Frontal cortex (tissue), 4 donors: ENCODE measurements around the gene PIP5K1B. TPM values are rescaled to one million over a fixed set of nuclear protein-coding genes. Genes with fewer than 3 reads are reported as not detected.

Experiments used
- DNase-seq, 2 donors: peaks; one replicate each; pipeline ENCODE4 v3.0.0; 2012; ENCODE audit warnings: low spot score in 2 of 2
- FAIRE-seq: peaks from 2 replicates; lab custom pipeline; 2012; peaks lifted over from hg19 to GRCh38; lab: Jason Lieb, UNC
- total RNA-seq: library from RNA; depleted of rRNA; stranded (reverse); fragments of >200 nt; gene quantifications from one replicate; pipeline ENCODE4 v1.2.3, GENCODE V29; 2014
- donor health status: control.
- donor health status: control.
- donor health status: control.

The PIP5K1B gene
- total RNA-seq, 1 donor from 2014 or later: 2.9 TPM

DNA sequence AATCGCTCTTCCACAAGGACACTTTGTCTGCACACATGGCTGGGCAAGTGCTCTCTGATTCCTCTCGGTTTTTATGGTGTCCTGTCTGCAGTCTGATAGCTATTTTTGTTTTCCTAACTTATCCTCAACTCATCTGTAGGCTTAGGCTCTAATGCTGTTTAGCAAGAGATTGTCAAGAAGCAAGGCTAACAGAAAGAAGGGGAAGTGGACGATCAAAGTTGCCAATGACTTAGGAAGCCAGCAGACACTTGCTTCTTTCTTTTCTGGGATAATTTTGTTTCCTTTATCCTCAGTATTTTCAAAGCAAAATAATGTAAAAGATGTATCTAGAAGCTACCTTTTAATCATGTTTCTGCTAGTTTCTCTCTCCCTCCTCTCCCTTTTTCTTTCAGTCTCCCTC lies 178.2 kb downstream of the PIP5K1B start:
- no peak for FAIRE-seq

DNA sequence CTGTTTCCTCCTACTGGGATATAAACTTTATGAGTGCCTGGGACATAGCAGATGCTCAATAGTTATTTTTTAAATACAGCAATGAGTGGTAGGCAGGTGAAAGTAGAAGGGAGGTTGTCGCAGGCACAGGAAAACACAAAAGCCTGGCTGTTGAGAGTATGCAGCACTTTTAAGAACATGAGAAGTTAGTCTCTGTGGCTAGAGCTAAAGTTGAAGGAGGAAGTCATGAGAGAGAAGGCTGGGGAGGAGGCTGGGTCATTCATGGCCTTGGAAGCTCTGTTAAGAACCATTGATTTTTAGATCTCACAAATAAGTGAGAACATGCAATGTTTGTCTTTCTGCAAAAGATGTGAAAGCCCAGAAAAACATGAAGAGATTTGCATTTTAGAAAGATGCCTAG lies 182.2 kb downstream of the PIP5K1B start:
- FAIRE-seq (no peak), DNase-seq (no peak)

More for the DNA sequence above, 178.2 kb downstream of the PIP5K1B start:
- no peak for DNase-seq

DNA sequence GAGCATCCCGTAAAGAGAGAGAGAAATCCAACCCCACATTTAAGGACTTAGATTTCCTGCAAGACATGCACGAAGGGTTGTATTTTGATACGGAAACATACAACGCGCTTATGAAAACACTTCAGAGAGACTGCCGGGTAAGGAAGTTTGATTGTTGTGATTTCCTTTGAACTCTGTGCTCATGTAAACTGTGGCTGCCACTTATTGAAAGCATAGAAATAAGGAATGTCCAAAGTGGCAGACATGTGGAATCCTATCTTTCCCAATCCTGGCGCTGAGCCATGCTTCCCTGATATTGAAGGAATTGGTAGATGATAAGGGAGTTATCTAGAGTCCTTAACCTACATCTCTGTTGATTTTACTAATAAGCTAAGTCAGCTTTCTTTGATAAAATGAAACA lies 189.5 kb downstream of the PIP5K1B start:
- FAIRE-seq (no peak), DNase-seq (no peak)

DNA sequence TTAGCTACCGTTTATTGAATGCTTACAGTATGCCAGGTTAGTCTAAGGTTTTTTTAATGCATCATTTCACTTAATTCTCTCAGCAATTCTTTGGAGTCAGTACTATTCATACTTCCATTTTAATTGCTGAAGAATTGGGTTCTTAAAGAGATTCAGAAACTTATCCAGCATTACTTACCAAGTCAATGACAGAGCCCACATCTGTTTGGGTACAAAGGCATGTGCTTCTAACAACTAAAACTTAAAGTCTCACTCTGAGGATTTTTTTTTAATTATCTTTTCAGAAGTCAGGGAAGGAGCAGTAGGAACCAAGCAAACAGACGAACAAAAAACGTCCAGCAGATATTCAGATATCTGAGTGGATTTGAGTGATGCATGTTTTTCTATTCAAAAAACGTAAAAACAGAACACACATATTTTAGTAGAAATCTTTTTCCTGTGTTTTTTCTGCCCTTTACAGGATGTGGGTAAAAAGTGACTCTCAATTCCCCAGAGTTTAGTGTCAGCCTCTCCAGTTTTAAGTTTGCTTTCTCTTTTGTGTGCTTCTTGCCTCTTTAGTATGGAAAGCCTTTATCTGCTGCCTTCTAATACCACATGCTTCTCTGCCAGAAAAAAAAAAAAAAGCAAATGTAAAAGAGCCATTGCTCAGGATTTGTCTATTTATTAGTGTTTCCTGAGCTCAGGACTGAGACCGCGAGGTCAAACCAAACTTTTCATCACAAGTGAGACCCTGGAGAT lies 190.9 kb downstream of the PIP5K1B start:
- no peak for FAIRE-seq
- no peak for DNase-seq

DNA sequence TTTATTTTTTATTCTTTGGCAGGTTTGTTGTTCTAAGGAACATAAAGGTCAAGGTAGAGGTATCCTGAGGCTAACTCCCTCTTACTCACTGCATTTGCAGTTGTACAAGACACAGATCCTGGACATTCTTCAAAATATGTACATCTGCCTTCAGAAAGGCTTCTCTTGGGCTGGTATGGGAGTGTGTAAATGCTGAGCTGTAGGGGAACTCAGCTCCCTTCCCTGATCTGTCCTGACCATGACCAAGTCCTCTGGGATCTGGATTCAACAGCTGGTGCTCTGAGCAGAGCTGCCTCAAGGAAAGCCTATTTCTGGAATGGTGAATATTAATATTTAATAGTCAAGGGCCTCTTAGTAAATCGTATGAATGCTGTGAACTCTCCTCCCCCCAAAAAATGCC lies 191.4 kb downstream of the PIP5K1B start:
- no peak for DNase-seq
- no peak for FAIRE-seq

DNA sequence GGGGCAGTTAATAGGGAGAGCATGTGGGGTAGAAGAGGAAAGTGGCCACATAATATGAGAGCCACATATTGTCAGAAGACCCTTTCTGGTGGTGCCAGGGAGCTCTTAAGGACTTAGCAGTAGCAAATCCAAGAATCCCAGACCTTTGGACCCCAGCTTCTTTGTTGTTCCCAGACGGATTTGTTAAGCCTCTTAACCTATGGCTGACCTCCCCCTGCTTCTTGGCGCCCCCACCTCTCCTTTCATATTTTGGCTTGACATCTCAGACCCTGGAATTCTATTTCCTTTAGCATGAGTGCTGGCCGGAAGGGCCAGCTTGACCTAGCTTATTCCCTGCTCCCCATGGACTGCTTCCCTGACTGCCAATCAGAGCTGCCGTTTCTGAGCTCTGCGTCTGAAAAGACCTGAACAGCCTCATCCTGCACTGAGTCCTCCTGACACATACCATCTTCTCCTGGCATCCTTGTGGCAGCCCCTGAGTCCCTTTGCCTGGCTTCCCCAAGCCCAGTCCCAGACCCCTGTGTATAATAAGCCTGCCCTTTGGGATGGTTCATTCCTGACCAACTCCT lies 192.6 kb downstream of the PIP5K1B start:
- DNase-seq (no peak), FAIRE-seq (no peak)

DNA sequence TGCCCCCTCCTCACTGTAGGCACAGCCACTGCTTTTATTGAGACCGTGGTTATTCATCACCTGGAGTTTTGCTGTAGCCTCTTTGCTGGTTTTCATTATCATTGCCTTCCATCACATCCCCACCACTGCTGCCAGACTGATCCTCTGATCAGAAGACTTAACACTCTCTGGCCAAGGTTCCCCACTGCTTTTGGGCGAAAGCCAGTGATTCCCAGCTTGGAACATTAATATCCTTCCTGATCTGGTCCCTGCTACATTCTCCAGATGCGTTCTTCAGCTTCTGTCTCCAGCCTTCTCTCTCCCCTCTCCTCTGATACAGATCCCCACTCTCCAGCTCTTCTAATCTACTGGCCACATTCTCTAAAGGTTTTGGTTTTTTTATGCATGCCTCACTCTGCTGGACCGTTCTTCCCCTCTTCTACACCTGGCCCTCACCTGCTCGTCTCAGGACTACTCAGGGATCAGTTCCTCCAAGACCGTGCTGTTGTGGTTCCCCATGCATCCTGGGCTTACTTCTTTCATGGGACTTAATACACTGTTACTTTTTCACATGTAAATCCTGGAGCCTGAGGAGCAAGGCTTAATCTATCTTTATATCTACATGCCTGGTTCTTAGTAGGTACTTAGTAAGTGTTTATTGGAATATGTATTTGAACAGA lies 193.9 kb downstream of the PIP5K1B start:
- DNase-seq (no peak), FAIRE-seq (no peak)

DNA sequence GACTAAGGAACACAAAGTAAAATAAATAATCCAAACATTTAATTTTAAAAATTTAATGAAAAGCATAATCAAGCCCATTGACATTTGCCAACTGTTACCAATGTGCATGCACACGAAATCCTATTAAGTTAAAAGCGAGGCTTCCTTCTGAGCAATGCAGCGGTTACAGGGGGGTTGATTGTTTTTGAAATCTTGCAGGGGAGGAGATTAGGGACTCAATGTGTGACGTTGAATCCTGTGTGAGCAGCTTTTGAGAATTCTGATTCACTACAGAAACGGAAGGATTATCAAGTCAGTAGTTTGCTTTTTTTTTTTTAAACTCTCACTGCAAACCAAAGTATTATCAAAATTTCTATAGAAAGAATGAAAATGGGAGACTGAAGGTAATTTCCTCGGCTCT lies 199.4 kb downstream of the PIP5K1B start:
- FAIRE-seq: no peak

DNA sequence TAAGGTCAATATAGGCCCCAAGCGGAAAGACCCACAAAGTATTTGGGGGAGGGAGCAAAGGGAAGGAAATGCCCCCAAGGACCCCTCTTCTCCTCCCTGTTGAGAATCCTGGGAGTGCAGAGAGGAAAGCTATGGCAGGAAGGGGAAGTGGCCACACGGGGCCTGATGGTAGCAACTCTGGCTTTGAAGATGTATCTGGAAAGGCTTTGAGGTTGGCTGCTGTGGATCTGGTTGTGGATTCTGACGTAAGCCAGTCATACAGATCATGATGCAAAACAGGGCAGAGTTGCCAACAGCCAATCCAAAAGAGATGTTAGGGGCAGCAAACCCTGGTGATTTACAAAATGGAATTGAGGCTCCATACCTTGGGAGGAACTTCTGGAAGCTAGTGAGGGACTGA lies 200.1 kb downstream of the PIP5K1B start:
- DNase-seq (no peak), FAIRE-seq (no peak)

More for the DNA sequence above, 199.4 kb downstream of the PIP5K1B start:
- DNase-seq: no peak

DNA sequence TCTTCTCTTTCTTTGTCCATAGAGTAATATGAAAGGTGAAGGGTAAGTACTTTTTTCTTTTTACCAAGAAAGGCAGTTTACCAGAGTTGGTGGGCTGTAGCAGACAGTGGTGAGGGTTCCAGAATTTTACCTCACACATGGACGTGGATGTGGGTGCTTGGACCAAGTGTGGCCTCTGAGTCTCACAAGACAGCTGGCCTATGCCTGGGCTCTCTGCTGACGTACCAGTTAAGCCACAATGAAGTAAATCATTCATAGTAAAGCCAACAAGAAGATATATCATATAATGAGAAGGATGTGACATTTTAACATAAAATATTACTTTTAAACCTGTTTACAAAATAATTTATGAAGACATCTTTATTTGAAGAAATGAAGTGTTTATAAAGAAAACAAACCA lies 202.9 kb downstream of the PIP5K1B start:
- FAIRE-seq: no peak
- DNase-seq: no peak

DNA sequence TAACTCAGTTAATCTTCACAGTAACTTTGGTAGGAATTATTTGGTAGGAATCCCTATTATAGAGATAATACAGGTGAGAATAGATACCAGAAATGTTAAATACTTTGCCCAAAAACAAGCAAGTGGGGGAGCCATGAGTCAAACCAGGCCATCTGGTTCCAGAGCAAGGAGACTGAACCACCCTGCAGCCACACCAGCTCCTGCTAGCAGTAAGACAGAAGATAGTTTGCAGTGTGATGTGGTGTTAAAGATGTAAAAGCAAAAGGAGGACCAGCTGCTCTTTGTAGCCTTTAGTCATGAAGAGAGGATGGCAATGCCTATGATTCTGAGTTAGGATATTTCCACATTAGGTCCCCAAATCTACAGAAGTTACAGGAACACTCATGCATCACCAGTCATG lies 207.5 kb downstream of the PIP5K1B start:
- FAIRE-seq: no peak
- no peak for DNase-seq

DNA sequence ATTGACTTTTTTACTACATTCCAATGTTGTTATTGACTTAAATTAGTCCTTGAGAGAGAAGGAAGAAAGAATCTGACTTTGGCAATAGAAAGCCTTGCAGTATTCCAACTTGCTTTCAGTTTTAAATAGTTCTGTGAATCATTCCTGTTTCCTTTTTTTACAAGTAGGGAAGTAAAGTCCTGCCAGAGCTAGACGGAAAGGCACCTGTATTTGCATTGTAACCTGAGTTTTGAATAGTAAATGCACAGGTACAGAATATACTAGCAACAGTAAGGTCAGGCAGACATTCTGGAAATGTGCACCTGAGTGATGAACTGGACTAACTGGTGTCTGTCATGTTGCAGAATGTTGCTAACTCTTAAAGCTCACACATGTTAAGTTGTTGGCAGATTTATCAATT lies 208.0 kb downstream of the PIP5K1B start:
- DNase-seq (no peak), FAIRE-seq (no peak)

DNA sequence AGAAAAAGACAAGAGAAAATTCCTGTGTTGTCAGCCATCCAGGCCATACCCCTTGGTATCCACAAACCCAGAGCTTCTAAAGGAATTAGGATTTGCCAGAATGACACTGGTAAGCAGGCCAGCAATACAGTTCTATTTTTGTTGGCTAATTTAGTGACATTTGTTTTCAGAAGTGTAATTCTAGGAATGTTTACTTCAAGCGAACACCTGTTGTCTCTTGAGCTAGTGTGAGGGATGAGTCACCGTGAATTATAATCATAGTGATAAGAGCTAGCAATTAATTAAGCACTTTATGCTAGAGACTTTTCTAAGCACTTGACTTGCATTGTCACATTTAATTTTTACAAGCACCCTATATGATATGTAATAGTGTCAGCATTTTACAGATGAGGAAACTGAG lies 209.7 kb downstream of the PIP5K1B start:
- FAIRE-seq: no peak

DNA sequence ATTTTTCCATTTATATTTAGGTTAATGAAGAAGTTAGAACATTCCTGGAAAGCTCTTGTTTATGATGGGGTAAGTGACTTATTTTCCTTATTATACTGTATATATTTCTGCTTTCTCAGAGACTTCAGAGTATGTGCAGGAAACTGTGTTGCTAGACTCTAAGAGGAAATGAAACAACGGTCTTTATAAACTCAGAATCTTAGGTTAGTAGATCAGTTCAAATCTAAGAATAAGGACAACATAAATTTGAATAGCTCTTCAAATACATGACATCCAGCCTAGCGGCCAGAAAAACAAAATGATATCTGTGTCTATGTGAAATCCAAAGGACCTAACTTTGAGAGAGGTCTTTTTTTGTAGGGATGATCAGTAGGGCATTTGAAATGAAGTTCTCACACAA lies 214.6 kb downstream of the PIP5K1B start:
- DNase-seq (no peak), FAIRE-seq (no peak)

More for the DNA sequence above, 209.7 kb downstream of the PIP5K1B start:
- DNase-seq: no peak

DNA sequence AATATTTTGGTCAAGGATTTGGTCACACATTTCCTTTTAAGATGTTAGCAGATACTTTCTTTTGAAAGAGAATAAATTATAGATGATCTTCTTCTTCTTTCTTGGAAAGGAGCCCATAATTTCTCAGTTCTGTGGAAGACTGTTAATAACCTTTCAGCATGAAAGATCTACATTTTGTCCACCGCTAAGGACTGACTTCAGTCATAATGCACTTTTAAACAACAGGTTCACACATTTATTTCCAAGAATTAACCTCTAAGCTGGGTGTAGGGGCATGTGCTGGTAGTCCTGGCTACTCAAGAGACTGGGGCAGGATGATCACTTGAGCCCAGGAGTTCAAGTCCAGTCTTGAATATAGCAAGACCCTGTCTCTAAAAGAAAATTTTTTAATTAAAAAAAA lies 215.9 kb downstream of the PIP5K1B start:
- DNase-seq: no peak
- no peak for FAIRE-seq

DNA sequence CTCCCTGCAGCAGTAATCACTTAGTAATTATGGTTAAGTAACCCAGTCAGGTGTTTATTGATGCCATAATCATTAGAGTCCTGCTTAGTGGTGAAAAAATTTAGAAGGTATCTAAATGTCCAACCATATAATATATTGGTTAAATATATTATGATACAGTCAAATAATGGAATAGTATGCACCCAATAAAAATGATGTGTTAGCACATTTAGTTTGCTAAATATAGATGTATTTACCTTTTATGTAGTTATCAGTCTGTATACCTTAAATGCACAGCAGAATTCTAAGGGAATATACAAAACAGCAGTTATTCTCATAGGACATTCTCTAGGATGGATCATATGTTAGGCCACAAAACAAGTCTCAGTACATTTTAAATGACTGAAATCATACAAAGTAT lies 218.4 kb downstream of the PIP5K1B start:
- DNase-seq: no peak
- no peak for FAIRE-seq

DNA sequence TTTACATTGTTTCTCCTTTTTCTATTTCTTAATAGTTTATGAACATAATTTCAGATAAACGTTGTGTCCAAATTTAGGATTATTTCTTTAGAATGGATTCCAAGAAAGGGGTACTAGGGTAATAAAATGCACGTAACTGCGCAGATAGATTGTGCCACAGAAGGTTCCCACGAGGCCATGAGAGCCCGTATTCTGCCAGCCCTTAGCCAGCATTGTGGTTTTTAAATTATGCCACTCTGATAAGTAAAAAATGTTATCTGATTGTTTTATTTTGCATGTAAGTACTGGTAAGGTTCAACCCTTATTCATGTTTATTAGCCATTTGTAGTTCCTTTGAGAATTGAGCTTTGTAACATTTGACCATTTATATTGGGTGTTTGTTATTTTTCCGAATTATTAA lies 220.1 kb downstream of the PIP5K1B start:
- DNase-seq (no peak), FAIRE-seq (no peak)

DNA sequence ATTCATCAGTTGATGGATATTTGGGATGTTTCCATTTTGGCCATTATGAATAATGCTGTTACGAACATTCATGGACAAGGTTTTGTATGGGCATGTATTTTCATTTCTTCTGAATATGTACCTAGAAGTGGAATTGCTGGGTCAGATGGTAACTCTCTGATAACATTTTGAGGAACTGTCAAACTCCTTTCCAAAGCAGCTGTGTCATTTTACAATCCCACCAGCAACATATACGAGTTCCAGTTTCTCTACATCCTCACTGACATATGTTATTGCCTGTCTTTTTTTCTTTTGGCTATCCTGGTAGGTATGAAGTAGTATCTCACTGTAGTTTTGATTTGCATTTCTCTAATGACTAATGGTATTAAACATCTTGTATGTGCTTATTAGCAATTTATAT lies 222.1 kb downstream of the PIP5K1B start:
- no peak for FAIRE-seq
- DNase-seq: no peak

DNA sequence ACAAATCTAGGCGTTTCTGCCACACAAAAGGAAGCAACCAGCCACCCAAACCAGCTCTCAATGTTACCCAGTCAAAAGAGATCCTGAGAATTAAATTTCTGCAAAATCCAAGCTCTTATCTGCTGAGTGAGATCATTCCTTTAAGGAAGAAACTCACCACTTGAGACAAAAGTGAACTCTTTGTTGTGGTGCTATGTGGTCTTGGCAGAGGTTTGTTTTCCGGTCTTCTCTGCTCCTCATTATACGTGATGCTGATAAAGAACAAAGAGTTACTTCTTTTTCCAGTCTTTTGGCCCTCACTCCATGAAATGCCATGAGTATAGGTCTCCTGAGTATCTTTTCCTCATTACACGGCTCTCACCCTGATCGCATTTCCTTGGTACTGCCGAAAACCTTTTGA lies 226.8 kb downstream of the PIP5K1B start:
- no peak for DNase-seq
- FAIRE-seq: no peak

DNA sequence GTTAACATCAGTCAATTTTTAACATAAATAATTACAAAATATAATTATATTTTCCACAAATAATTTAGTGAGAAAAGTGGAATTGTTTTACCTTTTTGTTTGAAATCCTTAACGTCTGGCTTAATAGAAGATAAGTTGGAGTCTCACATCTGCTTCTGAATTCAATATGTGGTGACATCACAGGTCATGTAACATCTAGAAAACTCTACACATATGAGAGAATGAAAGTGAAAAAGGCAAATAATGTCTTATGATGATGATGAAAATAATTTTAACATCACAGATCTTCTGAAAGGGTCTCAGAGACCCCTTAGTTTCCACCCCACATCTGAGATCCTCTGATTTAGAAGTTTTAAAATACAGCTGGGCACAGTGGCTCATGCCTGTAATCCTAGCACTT lies 227.4 kb downstream of the PIP5K1B start:
- DNase-seq (no peak), FAIRE-seq (no peak)
